GM12875 (cell line): ENCODE results near the gene SMAD5.

Source experiments
- H3K4me3 ChIP-seq: one replicate; pipeline ENCODE4 v1.5.1; 2011; ENCODE audit warnings: low read depth, low read length, control low read depth
- CTCF ChIP-seq: IDR thresholded peaks from 2 replicates; pipeline ENCODE4 v1.5.1; 2011; ENCODE audit warnings: low read depth, mild to moderate bottlenecking, control low read depth, inconsistent platforms, low read length, moderate library complexity, borderline replicate concordance; ENCODE audit not compliant: insufficient read depth

Gene SMAD5

DNA sequence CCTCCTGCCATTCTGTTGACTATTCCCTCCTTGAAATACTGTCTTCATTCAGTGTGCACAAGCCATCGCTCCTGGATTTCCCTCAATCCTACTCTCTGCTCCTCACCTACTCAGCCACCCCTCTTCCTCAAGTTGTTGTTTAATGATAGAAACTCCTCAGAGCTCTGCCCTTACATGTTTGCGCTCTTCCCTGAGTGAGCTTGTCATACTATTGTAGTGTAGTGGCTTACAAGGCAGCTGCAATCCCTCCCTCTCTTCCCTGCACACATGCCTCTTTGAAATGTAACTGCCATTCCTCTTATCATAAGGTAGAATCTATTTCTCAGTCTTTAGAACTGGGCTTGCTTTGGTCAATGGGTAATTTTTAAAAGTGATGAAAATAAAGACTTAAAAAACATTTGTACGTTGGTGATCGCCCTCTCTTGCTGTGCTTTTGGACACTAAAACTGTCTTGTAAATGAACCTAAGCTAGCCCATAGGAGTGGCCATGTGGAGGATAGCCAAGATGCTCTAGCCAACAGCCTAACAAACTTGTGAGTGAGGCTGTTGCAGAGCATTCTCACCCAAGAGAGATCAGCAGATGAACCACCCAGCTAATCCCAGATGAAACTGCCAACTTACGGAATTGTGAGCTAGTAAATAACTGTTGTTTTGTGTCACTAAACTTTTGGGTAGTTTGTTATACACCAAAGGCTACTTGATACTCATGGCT is 18.1 kb upstream of the SMAD5 start:
- H3K4me3 ChIP-seq, result no peak overlapping the region
- no peak for TF ChIP-seq CTCF

GRCh38 chr5:136115183-136115865 is 17.3 kb upstream of the SMAD5 start:
- H3K4me3 ChIP-seq, result no peak overlapping the region
- no peak for TF ChIP-seq CTCF

GRCh38 chr5:136120529-136120928 is 12.1 kb upstream of the SMAD5 start:
- TF ChIP-seq CTCF, result no peak
- H3K4me3 ChIP-seq, result no peak overlapping the region

DNA sequence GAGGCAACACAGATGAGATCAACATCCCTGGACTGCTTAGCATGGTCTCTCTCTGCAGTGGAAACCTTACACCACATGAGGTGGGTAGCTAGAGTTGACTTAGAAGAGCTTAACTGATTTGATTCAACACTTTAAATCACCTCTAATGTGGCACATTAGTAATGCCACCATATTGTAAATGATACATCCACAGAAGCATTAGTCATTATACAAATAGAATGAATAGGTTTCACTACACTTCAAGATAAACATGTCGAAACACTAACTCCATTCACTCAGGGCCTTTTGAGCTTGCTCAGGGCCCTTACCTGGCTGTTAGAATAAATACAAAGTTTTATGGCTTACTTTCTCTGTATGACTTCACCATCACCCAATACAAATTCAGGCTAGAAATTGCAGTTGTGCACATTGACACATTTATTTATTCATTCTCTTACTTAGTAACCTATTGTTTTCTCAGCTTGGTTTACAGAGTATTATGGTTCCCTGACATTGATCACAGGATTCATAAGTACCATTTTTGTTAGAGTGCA is 9.3 kb upstream of the SMAD5 start:
- H3K4me3 ChIP-seq, result no peak overlapping the region
- TF ChIP-seq CTCF, result no peak

DNA sequence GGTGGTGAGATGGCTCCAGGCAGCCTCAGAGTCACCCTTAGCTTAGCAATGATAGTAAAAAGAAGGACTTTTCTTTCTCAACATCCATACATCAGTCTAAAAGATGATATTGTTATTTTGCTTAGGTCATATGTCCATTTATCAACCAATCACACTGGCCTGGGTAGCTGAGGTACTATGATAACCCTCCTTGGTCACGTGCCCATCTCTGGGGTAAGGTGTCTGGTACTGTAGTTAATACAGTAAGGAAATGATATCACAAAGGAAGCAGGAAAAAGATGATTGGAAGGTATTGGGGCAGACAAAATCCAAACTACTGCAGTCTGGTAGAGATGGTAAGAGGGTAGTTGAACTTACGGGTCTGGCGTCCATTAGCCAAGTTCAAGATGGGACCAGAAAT is 5.1 kb upstream of the SMAD5 start:
- H3K4me3 ChIP-seq, result no peak overlapping the region
- TF ChIP-seq CTCF, result no peak

- no peak overlapping the region for H3K4me3 ChIP-seq
- TF ChIP-seq CTCF, result no peak
Measured at GRCh38 chr5:136128481-136128880, 4.2 kb upstream of the SMAD5 start.

DNA sequence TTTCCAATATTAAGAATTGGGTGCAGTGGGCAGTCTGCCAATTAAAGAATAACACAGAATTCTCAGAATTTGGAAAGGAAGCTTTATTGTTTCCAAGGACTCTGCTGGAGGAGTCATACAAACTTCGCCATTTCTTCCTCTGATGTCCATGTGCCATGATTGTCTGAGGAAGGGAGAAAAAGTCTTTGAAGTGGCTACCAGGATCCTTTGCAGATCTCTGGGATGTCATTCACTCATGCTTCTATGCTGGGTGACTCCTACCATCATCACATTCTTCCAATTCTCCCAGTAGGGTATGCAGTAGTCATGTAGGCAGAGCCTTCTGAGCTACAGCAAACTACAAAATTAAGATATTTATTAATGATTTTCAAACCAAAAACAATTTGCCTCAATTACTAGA is 3.2 kb upstream of the SMAD5 start:
- H3K4me3 ChIP-seq, result no peak overlapping the region
- no peak for TF ChIP-seq CTCF
